ENCODE data around the gene NPLOC4. TPM values are rescaled to one million over a fixed set of nuclear protein-coding genes. Genes with fewer than 3 reads are reported as not detected.

The NPLOC4 gene
- polyA plus RNA-seq, 1 of the 3 experiments (the other 2 are of a cell fraction) = 88.6 TPM

DNA sequence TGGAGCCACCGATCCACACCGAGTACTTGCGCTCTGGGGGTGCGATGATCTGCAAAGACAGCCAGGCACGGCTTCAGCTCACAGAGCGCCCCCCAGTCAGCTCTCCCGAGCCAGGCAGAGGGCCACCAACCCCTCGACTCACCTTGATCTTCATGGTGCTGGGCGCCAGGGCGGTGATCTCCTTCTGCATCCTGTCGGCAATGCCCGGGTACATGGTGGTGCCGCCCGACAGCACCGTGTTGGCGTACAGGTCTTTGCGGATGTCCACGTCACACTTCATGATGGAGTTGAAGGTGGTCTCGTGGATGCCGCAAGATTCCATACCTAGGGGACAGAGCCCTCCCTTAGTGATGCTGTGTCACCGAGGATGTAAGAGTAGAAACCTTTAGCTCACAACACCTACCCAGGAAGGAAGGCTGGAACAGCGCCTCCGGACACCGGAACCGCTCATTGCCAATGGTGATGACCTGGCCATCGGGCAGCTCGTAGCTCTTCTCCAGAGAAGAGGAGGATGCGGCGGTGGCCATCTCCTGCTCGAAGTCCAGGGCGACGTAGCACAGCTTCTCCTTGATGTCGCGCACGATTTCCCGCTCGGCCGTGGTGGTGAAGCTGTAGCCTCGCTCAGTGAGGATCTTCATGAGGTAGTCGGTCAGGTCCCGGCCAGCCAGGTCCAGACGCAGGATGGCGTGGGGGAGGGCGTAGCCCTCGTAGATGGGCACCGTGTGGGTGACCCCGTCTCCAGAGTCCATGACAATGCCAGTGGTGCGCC lies 125.9 kb downstream of the NPLOC4 start (continued):
- TF ChIP-seq, protein P1, sequence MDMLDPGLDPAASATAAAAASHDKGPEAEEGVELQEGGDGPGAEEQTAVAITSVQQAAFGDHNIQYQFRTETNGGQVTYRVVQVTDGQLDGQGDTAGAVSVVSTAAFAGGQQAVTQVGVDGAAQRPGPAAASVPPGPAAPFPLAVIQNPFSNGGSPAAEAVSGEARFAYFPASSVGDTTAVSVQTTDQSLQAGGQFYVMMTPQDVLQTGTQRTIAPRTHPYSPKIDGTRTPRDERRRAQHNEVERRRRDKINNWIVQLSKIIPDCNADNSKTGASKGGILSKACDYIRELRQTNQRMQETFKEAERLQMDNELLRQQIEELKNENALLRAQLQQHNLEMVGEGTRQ (IDR thresholded peaks at IDR 0.05; ENCODE audit: borderline replicate concordance, low read depth, low read length) = no peak
- TF ChIP-seq JUND (IDR thresholded peaks at IDR 0.05) = no peak
- no peak for TF ChIP-seq RAD21 (IDR thresholded peaks at IDR 0.05; ENCODE audit: low read length)
- no peak for TF ChIP-seq FOXM1 (IDR thresholded peaks at IDR 0.05; ENCODE audit: low read depth)
- peak; percentile 6; the same call in 1 of the 2 replicates for TF ChIP-seq PBX3 (IDR thresholded peaks at IDR 0.05)
- TF ChIP-seq SMC3 (IDR thresholded peaks at IDR 0.05; ENCODE audit: low read depth, low read length) = no peak
- no peak for TF ChIP-seq NFIC (IDR thresholded peaks at IDR 0.05; ENCODE audit: borderline replicate concordance)
- TF ChIP-seq, protein P2, sequence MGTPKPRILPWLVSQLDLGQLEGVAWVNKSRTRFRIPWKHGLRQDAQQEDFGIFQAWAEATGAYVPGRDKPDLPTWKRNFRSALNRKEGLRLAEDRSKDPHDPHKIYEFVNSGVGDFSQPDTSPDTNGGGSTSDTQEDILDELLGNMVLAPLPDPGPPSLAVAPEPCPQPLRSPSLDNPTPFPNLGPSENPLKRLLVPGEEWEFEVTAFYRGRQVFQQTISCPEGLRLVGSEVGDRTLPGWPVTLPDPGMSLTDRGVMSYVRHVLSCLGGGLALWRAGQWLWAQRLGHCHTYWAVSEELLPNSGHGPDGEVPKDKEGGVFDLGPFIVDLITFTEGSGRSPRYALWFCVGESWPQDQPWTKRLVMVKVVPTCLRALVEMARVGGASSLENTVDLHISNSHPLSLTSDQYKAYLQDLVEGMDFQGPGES (IDR thresholded peaks at IDR 0.05; ENCODE audit: low read depth, low read length) = no peak
- no peak for TF ChIP-seq REST (IDR thresholded peaks at IDR 0.05; ENCODE audit: low read depth, low read length)
- TF ChIP-seq FOXJ3 (CRISPR knock-in tag; IDR thresholded peaks at IDR 0.05) = no peak
- TF ChIP-seq EZH2phosphoT487 (IDR thresholded peaks at IDR 0.05; ENCODE audit: borderline replicate concordance, low read depth) = no peak
- no peak for TF ChIP-seq TCF12 (IDR thresholded peaks at IDR 0.05)
- TF ChIP-seq RXRA (IDR thresholded peaks at IDR 0.05; ENCODE audit: borderline replicate concordance, low read depth) = no peak
- TF ChIP-seq MXI1 (IDR thresholded peaks at IDR 0.05; ENCODE audit: low read depth, low read length) = 0 out of 2 replicates have a peak, but pooled peaks have one; percentile 11
- TF ChIP-seq RFX5 (IDR thresholded peaks at IDR 0.05; ENCODE audit: low read length) = no peak
- TF ChIP-seq, protein P3, sequence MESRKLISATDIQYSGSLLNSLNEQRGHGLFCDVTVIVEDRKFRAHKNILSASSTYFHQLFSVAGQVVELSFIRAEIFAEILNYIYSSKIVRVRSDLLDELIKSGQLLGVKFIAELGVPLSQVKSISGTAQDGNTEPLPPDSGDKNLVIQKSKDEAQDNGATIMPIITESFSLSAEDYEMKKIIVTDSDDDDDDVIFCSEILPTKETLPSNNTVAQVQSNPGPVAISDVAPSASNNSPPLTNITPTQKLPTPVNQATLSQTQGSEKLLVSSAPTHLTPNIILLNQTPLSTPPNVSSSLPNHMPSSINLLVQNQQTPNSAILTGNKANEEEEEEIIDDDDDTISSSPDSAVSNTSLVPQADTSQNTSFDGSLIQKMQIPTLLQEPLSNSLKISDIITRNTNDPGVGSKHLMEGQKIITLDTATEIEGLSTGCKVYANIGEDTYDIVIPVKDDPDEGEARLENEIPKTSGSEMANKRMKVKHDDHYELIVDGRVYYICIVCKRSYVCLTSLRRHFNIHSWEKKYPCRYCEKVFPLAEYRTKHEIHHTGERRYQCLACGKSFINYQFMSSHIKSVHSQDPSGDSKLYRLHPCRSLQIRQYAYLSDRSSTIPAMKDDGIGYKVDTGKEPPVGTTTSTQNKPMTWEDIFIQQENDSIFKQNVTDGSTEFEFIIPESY (IDR thresholded peaks at IDR 0.05; ENCODE audit: borderline replicate concordance, low read depth) = no peak
- TF ChIP-seq FOSL2 (IDR thresholded peaks at IDR 0.05; ENCODE audit: borderline replicate concordance, low read depth) = no peak
- TF ChIP-seq SIN3A (IDR thresholded peaks at IDR 0.05; ENCODE audit: borderline replicate concordance, low read depth, low read length) = peak; percentile 65; the same call in 1 of the 2 replicates

Measured in SK-N-SH (cell line).